Activated CD8-positive, alpha-beta memory T cell treated with anti-CD3 and anti-CD28 coated beads, Interleukin-2, amount 50 U/mL, for 1 hour (primary cell): Measurements from ENCODE around the gene LENG9.
"Not testable (repeated sequence)": the region's sequence is repeated elsewhere in the genome, so short reads cannot be mapped to it uniquely, and the experiment has no call there.

Experiments used
- DNase-seq: peaks from one replicate; pipeline ENCODE4 v3.0.0-alpha.2; 2020; ENCODE audit errors: extremely low read depth

The LENG9 gene

GRCh38 chr19:54478677-54479266 is 15.2 kb upstream of the LENG9 start:
- no peak for DNase-seq

DNA sequence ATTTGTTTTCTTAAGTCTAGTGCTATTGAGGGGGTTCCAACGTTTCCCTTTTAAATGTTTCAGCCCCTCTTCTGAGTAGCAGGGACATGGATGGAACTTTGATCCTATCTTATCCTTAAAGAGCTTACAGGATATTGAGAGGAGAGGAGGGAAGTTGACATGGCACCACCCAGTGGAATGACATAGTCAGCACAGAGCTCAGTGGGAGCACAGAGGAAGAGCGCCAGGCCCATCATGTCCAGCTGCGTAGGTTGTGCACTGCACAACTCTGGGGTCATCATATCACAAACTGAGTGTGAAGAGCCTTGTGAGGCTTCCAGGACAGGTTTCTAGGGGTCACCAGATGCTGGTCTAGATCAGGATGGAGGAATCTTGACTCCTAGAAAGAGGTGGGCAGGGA is 14.1 kb upstream of the LENG9 start:
- no peak for DNase-seq

- DNase-seq: no peak
Observed at GRCh38 chr19:54475706-54476105, 12.1 kb upstream of the LENG9 start.

DNA sequence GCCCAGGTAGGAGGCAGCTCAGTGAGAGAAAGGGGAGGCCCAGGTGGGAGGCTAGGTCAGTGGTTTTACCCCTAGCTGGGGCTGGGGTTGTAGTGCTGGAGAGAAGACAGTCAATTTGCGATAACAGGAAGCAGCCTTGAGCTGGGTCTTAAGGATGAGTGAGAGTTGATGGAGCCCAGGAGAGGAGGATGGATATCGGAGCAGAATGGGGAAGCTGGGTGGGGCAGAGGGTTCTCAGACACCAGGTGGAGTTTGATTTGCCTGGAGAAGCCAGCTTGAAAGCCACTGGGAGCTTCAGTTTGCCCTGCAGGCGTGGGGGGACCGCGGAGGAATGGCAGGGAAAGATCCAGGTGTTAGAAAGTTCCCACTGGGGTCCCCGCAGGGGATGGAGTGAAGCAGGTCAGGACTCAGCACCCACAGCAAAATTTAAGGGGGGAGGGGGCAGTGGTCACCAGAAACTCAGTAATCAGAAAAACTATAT is 10.4 kb upstream of the LENG9 start:
- no peak for DNase-seq

DNA sequence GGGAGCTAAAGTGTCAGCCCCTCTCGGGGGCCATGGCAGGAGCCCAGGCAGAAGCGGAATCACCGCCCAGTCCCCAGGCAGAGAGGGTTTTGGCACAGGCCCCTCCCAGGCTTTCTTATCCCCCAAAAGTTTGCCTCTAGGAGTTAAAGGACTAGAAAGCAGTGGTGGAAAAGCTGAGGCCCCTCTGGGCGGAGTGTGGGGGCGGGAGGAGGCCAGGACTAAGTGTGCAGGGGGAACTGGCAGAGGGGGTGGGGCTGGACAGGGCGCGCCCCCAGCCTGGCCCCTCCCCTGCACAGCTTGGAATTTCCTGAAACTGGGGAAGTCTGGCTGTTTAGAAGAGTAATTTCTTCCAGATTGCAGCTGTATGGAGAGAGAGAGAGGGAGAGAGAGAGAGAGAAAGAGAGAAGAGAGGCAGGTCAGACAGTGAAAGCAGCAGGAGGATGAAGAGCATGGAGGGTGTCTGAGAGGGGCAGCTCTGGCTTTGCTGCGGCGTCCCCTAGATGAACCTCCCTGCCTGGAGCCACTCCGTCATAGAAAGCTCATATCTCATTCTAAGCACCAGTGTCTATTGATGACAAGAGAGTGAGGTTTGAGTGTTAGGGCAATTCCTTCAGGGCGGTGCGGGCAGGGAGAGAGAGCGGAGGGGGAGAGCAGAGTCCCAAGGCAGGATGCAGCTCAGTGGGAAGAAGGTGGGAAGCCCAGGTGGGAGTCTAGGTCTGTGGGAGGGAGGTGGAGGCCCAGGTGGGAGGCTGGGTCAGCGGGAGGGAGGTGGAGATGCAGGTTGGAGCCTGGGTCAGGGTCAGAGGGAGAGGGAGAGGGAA is 9.7 kb upstream of the LENG9 start, which contains the start of gene CDC42EP5:
CDC42EP5 (minus strand) TSS at position 226 of the 821 bp plus-strand sequence. CDS start 7,749 bp downstream, outside the sequence.
- no peak for DNase-seq

DNA sequence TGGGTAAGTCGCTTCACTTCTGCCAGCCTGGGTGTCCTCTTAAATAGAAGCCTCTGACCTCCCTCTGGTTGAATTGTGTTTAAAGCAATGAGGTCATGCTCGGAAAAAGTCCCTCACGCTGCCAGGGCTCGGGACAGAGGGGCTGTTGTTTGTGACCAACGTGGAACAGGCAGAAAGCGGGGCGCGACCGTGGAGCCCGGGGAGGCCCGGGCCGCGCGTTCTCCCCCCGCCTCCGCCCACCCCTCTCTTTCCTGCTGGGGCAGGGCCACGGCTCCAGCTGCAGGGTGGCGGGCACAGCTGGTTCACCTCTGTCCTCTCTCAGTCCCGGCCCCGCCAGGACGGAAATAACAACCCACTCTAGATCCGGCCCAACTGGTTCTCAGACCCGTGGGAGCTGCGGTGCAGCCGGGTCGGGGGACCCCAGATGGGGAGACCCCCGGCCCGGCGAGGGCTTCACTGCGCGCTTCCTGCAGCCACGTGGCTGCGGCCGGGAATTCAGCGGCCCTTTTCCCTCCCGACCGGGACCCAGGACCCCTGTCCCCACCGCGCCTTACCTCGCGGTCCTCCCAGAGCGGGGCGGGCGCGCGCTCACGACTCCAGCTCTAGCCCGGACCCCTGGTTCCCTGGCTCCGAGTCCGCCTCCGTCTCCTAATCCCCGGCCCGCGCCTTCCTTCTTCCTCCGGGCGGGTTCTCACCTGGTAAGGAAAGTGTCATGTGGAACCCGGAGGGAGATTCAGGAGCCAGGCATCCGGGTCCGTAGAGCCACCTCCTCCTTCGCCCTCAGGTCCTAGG is 7.6 kb upstream of the LENG9 start:
- no peak for DNase-seq

DNA sequence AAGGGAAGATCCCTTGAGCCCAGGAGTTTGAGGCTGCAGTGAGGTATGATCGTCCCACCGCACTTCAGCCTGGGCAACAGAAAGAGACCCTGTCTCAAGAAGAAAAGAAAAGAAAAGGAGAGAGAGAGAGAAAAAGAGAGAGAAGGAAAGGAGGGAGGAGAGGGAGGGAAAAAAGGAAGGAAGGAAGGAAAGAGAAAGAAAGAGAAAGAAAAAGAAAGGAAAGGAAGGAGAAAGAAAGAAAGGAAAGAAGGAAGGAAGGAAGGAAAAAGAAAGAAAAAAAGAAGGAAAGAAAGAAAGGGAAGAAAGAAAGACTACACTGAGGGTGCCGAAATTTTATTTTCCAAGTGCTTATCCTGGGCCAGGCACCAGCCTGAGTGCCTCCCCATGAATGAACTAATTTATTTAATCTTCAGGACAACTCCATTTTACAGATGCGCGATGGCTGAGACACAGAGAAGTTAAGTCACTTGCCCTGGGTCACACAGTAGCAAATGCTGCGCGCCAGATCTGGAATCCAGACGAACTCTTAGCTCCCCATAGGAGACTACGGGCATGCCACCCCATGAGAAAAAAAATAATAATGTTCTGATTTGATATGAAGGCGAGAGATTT is 6.8 kb upstream of the LENG9 start:
- DNase-seq: no peak

DNA sequence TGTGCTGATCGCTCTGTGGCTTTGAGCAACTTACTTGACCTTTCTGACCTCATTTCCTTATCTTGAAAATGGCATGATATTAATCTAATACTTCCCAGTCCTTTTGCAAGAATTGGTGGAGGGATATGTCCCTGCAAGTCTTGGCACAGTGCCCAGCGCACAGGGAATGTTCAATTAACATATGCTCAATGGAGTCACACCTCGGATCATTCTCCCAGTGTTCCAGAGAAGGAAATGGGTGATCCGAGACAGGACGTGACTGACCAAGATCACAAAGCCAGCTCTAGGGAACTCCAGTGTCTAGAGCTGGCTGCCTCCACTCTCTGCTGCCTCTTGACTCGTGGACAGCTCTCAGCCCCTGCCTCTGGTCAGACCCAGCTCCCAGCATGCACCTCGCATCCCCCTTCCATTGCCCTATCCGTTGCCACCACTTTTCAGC is 5.9 kb upstream of the LENG9 start:
- DNase-seq: no peak

GRCh38 chr19:54466110-54466480 is 2.5 kb upstream of the LENG9 start:
- DNase-seq: not testable (repeated sequence)

GRCh38 chr19:54465426-54466109 is 2.0 kb upstream of the LENG9 start:
- no peak for DNase-seq

- no peak for DNase-seq
Observed at GRCh38 chr19:54464630-54465425, 1.2 kb upstream of the LENG9 start.

- DNase-seq: peak; percentile 56
Observed at GRCh38 chr19:54464044-54464629, 559 bp upstream of the LENG9 start.

GRCh38 chr19:54462655-54463530 is 685 bp downstream of the LENG9 start:
- no peak for DNase-seq

DNA sequence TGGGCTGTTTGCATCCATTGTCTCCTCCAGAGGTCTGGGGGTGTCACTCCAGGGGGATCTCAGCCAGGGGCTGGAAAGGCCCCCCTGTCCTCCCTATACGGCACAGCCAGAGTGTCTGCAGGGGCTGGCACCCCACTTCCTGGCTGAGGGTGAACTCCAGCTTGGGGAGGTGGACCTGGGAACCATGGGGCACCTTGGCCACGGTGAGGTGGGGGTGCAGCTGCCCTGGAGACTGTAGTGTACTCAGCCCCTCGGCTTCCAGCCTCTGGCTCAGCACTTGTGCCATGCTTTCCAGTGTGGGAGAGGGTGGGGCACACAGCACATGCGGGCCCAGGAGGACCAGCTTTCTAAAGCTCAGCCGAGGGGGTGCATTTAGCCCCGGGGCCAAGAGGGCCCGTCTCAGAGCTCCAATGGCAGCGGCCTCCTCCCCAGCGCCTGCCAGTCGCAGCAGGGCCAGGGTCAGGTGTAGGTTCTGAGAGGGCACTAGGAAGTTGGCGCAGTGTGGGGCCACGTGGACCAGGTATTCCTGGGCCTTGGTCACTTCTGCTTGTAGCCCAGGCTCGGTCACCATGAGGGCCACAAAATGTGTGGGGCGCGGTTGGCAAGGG is 1.4 kb downstream of the LENG9 start:
- no peak for DNase-seq

DNA sequence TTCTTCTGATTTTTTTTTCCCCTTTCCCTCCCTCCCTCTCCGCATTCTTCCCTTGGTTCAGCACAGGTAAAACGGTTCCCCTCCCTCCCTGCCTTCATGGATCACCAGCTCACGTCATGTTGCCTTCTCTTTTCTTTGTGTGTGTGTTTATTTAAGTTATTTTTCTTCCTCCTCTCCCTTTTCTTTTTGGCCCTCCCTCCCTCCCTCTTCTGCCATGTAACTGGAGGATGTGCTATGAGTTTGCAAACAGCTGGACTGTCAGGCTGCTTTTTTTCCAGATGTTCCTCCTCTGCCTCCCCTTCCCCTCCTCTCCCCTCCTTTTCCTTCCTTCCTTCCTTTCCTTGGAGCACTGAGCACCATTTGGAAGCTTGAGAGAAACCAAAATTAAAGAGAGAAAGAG is 2.0 kb downstream of the LENG9 start:
- no peak for DNase-seq

GRCh38 chr19:54461210-54461609 is 2.4 kb downstream of the LENG9 start:
- no peak for DNase-seq

- no peak for DNase-seq
Observed at GRCh38 chr19:54460230-54461005, 3.2 kb downstream of the LENG9 start.
